WTC11 (cell line): Measurements from ENCODE around the gene IL26. TPM values are rescaled to one million over a fixed set of nuclear protein-coding genes. Genes with fewer than 3 reads are reported as not detected.

Experiments used
- ATAC-seq: fragments of 200-7000 bp; cut with Tn5 transposase; 2 replicates; pipeline ENCODE4 v1.10.0; 2021; ENCODE audit warnings: mild to moderate bottlenecking, moderate library complexity
- CTCF ChIA-PET: fragments of 300-600 bp; sonication (Branson Sonifier 250); formaldehyde crosslinking; loops from one replicate; lab custom pipeline; 2021; ENCODE audit warnings: antibody characterized with exemption; lab: Charles Lee
- POLR2A ChIA-PET: fragments of 350-600 bp; sonication (Branson Sonifier 250); formaldehyde crosslinking; loops from one replicate; lab custom pipeline; 2021; ENCODE audit warnings: antibody characterized with exemption; lab: Charles Lee
- DNase-seq: peaks from one replicate; pipeline ENCODE4 v3.0.0; 2021; ENCODE audit warnings: low spot score
- H3K27ac Mint-ChIP-seq: 2 replicates; pipeline ENCODE4 v1.8.0; 2021; ENCODE audit warnings: mixed read lengths
- H3K27me3 Mint-ChIP-seq: 2 replicates; pipeline ENCODE4 v1.8.0; 2021; ENCODE audit warnings: low read depth, mild to moderate bottlenecking, moderate library complexity, mixed read lengths
- H3K36me3 Mint-ChIP-seq: 2 replicates; pipeline ENCODE4 v1.8.0; 2021; ENCODE audit warnings: mixed read lengths
- H3K4me1 Mint-ChIP-seq: 2 replicates; pipeline ENCODE4 v1.8.0; 2022; ENCODE audit warnings: mixed read lengths
- H3K4me3 Mint-ChIP-seq: 2 replicates; pipeline ENCODE4 v1.8.0; 2021; ENCODE audit warnings: mild to moderate bottlenecking, moderate library complexity, mixed read lengths
- H3K9me3 Mint-ChIP-seq: 2 replicates; pipeline ENCODE4 v1.8.0; 2021; ENCODE audit warnings: mixed read lengths
- CREB1 ChIP-seq: sonication (generic); formaldehyde crosslinking; IDR thresholded peaks from 2 replicates; pipeline ENCODE4 v1.8.0; 2023; ENCODE audit warnings: mild to moderate bottlenecking, missing genetic modification reagents
- CREM ChIP-seq: sonication (generic); formaldehyde crosslinking; IDR thresholded peaks from 2 replicates; pipeline ENCODE4 v1.8.1; 2022; ENCODE audit warnings: mild to moderate bottlenecking, missing genetic modification reagents, moderate library complexity
- EMX1 ChIP-seq: fragments of 250-450 bp; sonication (Bioruptor Pico); IDR thresholded peaks from 2 replicates; pipeline ENCODE4 v1.8.0; 2021; ENCODE audit warnings: mild to moderate bottlenecking
- ESRRA ChIP-seq: sonication (generic); formaldehyde crosslinking; IDR thresholded peaks from 2 replicates; pipeline ENCODE4 v1.8.1; 2022; ENCODE audit warnings: mild to moderate bottlenecking, missing genetic modification reagents, borderline replicate concordance
- FOXK1 ChIP-seq: sonication (generic); formaldehyde crosslinking; IDR thresholded peaks from 2 replicates; pipeline ENCODE4 v1.8.0; 2022; ENCODE audit warnings: mild to moderate bottlenecking, moderate library complexity, missing genetic modification reagents
- RORB ChIP-seq: fragments of 250-450 bp; sonication (Bioruptor Pico); IDR thresholded peaks from 2 replicates; pipeline ENCODE4 v1.9.0; 2021; ENCODE audit warnings: mild to moderate bottlenecking
- ZNF263 ChIP-seq: sonication (generic); formaldehyde crosslinking; IDR thresholded peaks from 2 replicates; pipeline ENCODE4 v1.8.1; 2022; ENCODE audit warnings: low read depth, mild to moderate bottlenecking, moderate library complexity, missing genetic modification reagents
- ZNF416 ChIP-seq: fragments of 250-450 bp; sonication (Bioruptor Pico); IDR thresholded peaks from 2 replicates; pipeline ENCODE4 v1.9.0; 2021; ENCODE audit warnings: mild to moderate bottlenecking, inconsistent platforms
- ZNF423 ChIP-seq: fragments of 250-450 bp; sonication (Bioruptor Pico); IDR thresholded peaks from 2 replicates; pipeline ENCODE4 v2.1.2; 2022; ENCODE audit warnings: mild to moderate bottlenecking, moderate library complexity
- total RNA-seq: library from RNA; stranded (reverse); gene quantifications from 3 replicates; pipeline ENCODE4 v1.2.3, GENCODE V29; 2021
- TF ChIP-seq, protein P1 (sequence below): sonication (generic); formaldehyde crosslinking; IDR thresholded peaks from 2 replicates; pipeline ENCODE4 v1.8.1; 2022; ENCODE audit warnings: mild to moderate bottlenecking, moderate library complexity, missing genetic modification reagents
- TF ChIP-seq, protein P2 (sequence below): sonication (generic); formaldehyde crosslinking; IDR thresholded peaks from 2 replicates; pipeline ENCODE4 v1.8.0; 2023; ENCODE audit warnings: missing genetic modification reagents, mild to moderate bottlenecking, borderline replicate concordance
- TF ChIP-seq, protein P3 (sequence below): sonication (generic); formaldehyde crosslinking; IDR thresholded peaks from 2 replicates; pipeline ENCODE4 v1.8.1; 2022; ENCODE audit warnings: missing genetic modification reagents, borderline replicate concordance
- TF ChIP-seq, protein P4 (sequence below): fragments of 250-450 bp; sonication (Bioruptor Pico); IDR thresholded peaks from 2 replicates; pipeline ENCODE4 v1.9.0; 2021; ENCODE audit warnings: mild to moderate bottlenecking, borderline replicate concordance
- TF ChIP-seq, protein P5 (sequence below): sonication (generic); formaldehyde crosslinking; IDR thresholded peaks from 2 replicates; pipeline ENCODE4 v1.8.1; 2022; ENCODE audit warnings: low read depth, missing genetic modification reagents, borderline replicate concordance
- TF ChIP-seq, protein P6 (sequence below): sonication (generic); formaldehyde crosslinking; conservative IDR thresholded peaks from 2 replicates; pipeline ENCODE4 v1.8.1; 2022; ENCODE audit warnings: mild to moderate bottlenecking, missing genetic modification reagents

The IL26 gene
- total RNA-seq, 1 experiment from 2014 or later, result not detected

DNA sequence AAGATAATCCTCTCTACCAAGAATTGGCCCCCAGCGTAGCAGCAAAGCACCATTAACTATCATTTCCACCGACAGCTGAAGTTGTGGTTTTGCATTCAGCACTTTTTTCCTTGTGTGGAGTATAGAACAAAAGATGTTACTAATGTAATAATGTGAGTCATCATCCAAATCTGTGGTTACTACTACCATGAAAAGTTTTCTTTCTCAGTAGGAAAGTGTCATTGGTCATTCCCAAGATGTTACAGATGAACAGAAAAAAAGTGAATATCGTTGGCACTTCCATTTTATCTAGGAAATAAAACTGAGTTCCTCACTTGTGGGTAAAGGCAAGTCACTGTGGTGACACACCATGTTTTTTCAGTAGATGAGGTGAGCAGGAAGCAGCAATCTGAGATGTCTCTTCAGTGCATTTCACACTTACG is 35.8 kb downstream of the IL26 start:
- Mint-ChIP-seq H3K4me1 (no peaks in the 10 kb centered on the region), H3K4me3 (no peak overlapping the region), H3K27ac (no peak overlapping the region), H3K9me3 (peaks cover under 1% of the 10 kb centered on the region; the same call in 1 of the 2 replicates), H3K27me3 (peaks cover 5% of the 10 kb centered on the region), H3K36me3 (no peaks in the 10 kb centered on the region)
- ChIA-PET CTCF (no interaction called here), POLR2A (no interaction called here)
- ATAC-seq, result no peak
- no peak for DNase-seq
- TF ChIP-seq, protein P1, sequence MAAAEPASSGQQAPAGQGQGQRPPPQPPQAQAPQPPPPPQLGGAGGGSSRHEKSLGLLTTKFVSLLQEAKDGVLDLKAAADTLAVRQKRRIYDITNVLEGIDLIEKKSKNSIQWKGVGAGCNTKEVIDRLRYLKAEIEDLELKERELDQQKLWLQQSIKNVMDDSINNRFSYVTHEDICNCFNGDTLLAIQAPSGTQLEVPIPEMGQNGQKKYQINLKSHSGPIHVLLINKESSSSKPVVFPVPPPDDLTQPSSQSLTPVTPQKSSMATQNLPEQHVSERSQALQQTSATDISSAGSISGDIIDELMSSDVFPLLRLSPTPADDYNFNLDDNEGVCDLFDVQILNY, result no peak
- no peak for TF ChIP-seq RORB (CRISPR knock-in tag)
- TF ChIP-seq CREM, result no peak
- TF ChIP-seq FOXK1 (CRISPR knock-in tag), result no peak
- TF ChIP-seq, protein P2, sequence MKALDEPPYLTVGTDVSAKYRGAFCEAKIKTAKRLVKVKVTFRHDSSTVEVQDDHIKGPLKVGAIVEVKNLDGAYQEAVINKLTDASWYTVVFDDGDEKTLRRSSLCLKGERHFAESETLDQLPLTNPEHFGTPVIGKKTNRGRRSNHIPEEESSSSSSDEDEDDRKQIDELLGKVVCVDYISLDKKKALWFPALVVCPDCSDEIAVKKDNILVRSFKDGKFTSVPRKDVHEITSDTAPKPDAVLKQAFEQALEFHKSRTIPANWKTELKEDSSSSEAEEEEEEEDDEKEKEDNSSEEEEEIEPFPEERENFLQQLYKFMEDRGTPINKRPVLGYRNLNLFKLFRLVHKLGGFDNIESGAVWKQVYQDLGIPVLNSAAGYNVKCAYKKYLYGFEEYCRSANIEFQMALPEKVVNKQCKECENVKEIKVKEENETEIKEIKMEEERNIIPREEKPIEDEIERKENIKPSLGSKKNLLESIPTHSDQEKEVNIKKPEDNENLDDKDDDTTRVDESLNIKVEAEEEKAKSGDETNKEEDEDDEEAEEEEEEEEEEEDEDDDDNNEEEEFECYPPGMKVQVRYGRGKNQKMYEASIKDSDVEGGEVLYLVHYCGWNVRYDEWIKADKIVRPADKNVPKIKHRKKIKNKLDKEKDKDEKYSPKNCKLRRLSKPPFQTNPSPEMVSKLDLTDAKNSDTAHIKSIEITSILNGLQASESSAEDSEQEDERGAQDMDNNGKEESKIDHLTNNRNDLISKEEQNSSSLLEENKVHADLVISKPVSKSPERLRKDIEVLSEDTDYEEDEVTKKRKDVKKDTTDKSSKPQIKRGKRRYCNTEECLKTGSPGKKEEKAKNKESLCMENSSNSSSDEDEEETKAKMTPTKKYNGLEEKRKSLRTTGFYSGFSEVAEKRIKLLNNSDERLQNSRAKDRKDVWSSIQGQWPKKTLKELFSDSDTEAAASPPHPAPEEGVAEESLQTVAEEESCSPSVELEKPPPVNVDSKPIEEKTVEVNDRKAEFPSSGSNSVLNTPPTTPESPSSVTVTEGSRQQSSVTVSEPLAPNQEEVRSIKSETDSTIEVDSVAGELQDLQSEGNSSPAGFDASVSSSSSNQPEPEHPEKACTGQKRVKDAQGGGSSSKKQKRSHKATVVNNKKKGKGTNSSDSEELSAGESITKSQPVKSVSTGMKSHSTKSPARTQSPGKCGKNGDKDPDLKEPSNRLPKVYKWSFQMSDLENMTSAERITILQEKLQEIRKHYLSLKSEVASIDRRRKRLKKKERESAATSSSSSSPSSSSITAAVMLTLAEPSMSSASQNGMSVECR (CRISPR knock-in tag), result no peak

DNA sequence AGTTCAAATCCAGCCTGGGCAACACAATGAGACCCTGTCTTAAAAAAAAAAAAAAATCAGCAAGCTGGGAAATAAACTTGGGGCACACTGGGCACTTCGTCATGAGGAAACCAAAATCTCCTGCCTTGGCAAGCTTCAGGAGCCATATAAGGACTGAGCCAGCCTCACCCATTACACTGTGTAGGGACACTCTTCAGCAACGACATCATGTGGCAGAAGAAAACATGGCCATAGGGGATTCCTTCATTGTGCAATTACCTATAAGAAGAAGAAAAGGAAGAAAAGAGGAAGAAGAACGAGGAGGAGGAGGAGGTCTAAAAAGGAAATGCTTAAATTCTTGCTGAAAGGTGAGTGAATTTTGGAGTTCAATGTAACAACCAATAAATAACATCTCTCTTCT is 40.0 kb downstream of the IL26 start:
- TF ChIP-seq EMX1 (CRISPR knock-in tag), result no peak
- TF ChIP-seq ESRRA (CRISPR knock-in tag), result no peak
- TF ChIP-seq CREB1 (CRISPR knock-in tag), result no peak
- TF ChIP-seq ZNF263 (CRISPR knock-in tag), result no peak
- TF ChIP-seq, protein P3, sequence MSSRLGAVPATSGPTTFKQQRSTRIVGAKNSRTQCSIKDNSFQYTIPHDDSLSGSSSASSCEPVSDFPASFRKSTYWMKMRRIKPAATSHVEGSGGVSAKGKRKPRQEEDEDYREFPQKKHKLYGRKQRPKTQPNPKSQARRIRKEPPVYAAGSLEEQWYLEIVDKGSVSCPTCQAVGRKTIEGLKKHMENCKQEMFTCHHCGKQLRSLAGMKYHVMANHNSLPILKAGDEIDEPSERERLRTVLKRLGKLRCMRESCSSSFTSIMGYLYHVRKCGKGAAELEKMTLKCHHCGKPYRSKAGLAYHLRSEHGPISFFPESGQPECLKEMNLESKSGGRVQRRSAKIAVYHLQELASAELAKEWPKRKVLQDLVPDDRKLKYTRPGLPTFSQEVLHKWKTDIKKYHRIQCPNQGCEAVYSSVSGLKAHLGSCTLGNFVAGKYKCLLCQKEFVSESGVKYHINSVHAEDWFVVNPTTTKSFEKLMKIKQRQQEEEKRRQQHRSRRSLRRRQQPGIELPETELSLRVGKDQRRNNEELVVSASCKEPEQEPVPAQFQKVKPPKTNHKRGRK (CRISPR knock-in tag), result no peak
- Mint-ChIP-seq H3K36me3 (no peaks in the 10 kb centered on the region), H3K4me1 (no peaks in the 10 kb centered on the region), H3K27me3 (peaks cover 5% of the 10 kb centered on the region), H3K4me3 (no peak overlapping the region), H3K9me3 (no peaks in the 10 kb centered on the region), H3K27ac (no peak overlapping the region)
- no peak for ATAC-seq
- ChIA-PET POLR2A (no interaction called here), CTCF (interaction anchor here (1.4 kb wide), 1 partner anchor 27 kb away, joined by 3 read pairs; no protein-coding TSS in a partner anchor)
- no peak for DNase-seq

DNA sequence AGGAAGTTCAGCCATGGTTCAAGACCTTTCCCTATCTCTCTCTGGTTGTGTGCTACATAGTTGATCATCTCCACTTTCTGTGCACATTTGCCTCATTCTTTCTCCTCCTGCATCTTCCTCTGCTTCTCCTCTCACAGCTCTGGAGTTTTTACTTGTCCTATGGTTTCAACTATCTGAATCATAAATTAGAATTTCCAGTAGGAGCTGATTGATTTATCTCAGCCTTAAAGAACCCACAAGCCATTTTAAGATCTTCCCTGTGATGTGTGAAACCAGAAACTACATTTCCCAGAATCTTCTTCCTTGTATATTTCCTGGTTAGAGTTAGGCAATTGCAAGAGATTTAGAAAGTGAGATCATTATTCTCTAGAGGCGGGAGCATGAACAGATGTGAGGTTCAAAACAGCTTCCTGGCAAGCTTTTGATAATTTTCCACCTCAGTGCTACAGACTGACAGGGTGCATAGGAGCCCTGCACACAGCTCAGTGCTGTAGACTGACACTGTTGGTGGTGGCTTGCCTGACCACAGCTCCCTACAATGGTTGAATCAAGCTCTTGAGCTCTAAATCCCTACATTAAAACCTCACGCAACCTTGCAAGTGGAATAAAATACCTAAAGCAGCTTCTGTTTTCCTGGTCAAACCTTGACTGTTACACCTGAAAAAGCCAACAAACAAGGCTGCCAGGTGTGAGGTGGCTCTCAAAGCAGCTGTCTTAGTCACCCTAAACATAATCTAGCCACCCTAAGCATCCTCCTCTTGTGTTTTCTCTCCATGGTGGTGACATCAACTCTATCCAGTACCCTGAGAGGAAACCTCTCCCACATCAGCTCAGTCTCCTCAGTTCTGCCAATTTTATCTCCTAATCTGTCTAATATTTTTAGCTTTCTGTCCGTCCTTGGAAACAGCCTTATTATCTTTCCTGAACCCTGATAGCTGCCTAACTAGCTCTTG is 44.5 kb downstream of the IL26 start:
- ChIA-PET CTCF (interaction anchor here (0.6 to 2.0 kb wide), 2 partner anchors 23 to 1997 kb away, joined by 3 to 9 read pairs; no protein-coding TSS in a partner anchor), POLR2A (no interaction called here)
- no peaks in the 10 kb centered on the region for H3K36me3 Mint-ChIP-seq
- H3K27me3 Mint-ChIP-seq, result no peaks in the 10 kb centered on the region; the same call in 1 of the 2 replicates
- H3K9me3 Mint-ChIP-seq, result 0 out of 2 replicates have a peak, but pooled peaks cover 9% of the 10 kb centered on the region
- DNase-seq, result no peak
- H3K27ac Mint-ChIP-seq, result no peak overlapping the region
- peaks cover 7% of the 10 kb centered on the region for H3K4me1 Mint-ChIP-seq
- no peak overlapping the region for H3K4me3 Mint-ChIP-seq
- ATAC-seq, result no peak
- TF ChIP-seq, protein P4, sequence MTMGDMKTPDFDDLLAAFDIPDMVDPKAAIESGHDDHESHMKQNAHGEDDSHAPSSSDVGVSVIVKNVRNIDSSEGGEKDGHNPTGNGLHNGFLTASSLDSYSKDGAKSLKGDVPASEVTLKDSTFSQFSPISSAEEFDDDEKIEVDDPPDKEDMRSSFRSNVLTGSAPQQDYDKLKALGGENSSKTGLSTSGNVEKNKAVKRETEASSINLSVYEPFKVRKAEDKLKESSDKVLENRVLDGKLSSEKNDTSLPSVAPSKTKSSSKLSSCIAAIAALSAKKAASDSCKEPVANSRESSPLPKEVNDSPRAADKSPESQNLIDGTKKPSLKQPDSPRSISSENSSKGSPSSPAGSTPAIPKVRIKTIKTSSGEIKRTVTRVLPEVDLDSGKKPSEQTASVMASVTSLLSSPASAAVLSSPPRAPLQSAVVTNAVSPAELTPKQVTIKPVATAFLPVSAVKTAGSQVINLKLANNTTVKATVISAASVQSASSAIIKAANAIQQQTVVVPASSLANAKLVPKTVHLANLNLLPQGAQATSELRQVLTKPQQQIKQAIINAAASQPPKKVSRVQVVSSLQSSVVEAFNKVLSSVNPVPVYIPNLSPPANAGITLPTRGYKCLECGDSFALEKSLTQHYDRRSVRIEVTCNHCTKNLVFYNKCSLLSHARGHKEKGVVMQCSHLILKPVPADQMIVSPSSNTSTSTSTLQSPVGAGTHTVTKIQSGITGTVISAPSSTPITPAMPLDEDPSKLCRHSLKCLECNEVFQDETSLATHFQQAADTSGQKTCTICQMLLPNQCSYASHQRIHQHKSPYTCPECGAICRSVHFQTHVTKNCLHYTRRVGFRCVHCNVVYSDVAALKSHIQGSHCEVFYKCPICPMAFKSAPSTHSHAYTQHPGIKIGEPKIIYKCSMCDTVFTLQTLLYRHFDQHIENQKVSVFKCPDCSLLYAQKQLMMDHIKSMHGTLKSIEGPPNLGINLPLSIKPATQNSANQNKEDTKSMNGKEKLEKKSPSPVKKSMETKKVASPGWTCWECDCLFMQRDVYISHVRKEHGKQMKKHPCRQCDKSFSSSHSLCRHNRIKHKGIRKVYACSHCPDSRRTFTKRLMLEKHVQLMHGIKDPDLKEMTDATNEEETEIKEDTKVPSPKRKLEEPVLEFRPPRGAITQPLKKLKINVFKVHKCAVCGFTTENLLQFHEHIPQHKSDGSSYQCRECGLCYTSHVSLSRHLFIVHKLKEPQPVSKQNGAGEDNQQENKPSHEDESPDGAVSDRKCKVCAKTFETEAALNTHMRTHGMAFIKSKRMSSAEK (CRISPR knock-in tag), result no peak
- TF ChIP-seq, protein P5, sequence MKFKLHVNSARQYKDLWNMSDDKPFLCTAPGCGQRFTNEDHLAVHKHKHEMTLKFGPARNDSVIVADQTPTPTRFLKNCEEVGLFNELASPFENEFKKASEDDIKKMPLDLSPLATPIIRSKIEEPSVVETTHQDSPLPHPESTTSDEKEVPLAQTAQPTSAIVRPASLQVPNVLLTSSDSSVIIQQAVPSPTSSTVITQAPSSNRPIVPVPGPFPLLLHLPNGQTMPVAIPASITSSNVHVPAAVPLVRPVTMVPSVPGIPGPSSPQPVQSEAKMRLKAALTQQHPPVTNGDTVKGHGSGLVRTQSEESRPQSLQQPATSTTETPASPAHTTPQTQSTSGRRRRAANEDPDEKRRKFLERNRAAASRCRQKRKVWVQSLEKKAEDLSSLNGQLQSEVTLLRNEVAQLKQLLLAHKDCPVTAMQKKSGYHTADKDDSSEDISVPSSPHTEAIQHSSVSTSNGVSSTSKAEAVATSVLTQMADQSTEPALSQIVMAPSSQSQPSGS (CRISPR knock-in tag), result no peak
- TF ChIP-seq, protein P6, sequence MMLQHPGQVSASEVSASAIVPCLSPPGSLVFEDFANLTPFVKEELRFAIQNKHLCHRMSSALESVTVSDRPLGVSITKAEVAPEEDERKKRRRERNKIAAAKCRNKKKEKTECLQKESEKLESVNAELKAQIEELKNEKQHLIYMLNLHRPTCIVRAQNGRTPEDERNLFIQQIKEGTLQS (CRISPR knock-in tag), result no peak
- TF ChIP-seq ZNF416 (CRISPR knock-in tag), result no peak
- TF ChIP-seq ZNF423 (CRISPR knock-in tag), result no peak
